22Rv1 (cell line): Measurements from ENCODE around the gene ASB4.

Experiments used
- CTCF ChIP-seq: fragments of 450-650 bp; IDR thresholded peaks from 2 replicates; pipeline ENCODE4 v1.5.1; 2017; ENCODE audit warnings: mild to moderate bottlenecking
- ZFX ChIP-seq: fragments of 450-650 bp; IDR thresholded peaks from 2 replicates; pipeline ENCODE4 v1.6.1; 2017; ENCODE audit warnings: antibody characterized with exemption, borderline replicate concordance

DNA sequence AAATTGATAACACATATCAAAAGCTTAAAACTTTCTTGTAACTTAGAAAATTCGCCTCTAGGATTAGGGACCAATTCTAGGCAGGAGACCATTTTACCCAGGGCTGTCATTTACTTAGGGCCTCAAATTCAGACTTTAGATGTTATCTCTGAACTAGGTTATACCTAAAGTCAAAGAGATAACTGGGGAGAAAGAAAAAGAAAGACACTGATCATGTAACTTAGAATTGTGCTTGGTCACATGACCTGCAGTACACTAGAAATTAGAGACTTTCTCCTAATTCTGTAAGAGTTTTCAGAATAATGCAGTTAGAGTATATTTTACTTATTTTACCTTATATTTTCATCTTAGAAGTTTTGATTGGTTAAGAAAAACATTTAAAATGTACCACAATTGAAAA is 16.7 kb downstream of the ASB4 start:
- TF ChIP-seq CTCF (no peak), ZFX (no peak)
